GM12872 (cell line): ENCODE data around the gene TNIK.

Experiments
- TF ChIP-seq, protein P1 (sequence below): IDR thresholded peaks from 3 replicates; pipeline ENCODE4 v1.5.1; 2011; ENCODE audit warnings: low read depth, mild to moderate bottlenecking, low read length, moderate library complexity; ENCODE audit not compliant: insufficient read depth

The TNIK gene

DNA sequence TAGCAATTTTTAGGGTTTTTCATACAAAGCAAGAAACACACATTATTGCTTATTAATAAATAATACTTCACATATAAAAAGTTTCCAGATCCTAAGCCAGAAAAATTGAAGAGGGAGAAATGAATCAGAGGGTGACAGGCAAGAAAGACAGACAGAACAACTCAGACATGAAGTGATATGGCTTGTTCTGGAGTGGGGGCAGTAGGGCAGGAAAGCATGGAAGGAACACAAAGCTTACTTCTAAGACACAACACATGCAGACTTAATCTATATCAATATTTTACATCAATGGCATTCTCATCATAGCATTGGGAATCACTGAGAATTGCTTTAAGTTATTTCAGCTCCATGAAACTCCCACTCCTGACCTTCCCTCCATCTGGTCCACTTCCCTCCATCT is 24.4 kb downstream of the TNIK start:
- TF ChIP-seq, protein P1, sequence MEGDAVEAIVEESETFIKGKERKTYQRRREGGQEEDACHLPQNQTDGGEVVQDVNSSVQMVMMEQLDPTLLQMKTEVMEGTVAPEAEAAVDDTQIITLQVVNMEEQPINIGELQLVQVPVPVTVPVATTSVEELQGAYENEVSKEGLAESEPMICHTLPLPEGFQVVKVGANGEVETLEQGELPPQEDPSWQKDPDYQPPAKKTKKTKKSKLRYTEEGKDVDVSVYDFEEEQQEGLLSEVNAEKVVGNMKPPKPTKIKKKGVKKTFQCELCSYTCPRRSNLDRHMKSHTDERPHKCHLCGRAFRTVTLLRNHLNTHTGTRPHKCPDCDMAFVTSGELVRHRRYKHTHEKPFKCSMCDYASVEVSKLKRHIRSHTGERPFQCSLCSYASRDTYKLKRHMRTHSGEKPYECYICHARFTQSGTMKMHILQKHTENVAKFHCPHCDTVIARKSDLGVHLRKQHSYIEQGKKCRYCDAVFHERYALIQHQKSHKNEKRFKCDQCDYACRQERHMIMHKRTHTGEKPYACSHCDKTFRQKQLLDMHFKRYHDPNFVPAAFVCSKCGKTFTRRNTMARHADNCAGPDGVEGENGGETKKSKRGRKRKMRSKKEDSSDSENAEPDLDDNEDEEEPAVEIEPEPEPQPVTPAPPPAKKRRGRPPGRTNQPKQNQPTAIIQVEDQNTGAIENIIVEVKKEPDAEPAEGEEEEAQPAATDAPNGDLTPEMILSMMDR: no peak

DNA sequence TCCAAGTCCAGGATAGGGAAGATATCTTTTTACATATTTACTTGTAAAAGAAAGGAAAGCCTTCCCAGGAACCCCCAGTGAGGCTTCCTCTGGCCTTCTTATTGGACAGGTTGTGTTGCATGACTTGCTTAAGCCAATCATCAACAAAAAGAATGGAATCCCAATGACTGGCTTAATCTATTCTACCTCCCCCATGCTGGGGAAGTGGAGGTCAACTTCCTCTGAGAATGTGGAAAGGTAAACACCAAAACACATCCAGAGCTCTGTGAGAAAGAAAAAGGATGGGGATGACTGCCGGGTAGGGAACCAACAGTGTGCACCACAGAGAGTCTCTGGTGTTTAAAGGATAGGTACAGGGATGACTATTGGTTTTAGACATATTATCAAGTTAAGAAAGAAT is 25.1 kb downstream of the TNIK start:
- TF ChIP-seq, protein P1: no peak

DNA sequence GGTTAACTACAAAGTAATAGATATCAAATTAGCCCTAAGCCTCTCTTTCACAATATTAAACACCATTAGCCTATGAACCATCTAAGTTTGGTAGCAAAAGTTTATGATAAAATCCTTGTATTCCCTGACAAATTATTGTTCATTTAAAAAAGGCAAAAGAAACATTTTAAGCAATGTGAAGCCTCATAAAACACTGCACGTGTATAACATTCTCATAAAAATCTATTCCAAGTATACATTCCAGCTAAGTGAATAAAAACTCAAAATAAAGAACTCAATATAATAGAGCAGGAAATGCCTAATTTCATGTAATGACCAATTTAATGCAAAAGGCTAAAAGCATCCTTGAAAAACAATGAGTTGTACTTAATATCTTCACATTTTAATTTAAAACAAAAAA is 27.7 kb downstream of the TNIK start:
- TF ChIP-seq, protein P1: no peak

DNA sequence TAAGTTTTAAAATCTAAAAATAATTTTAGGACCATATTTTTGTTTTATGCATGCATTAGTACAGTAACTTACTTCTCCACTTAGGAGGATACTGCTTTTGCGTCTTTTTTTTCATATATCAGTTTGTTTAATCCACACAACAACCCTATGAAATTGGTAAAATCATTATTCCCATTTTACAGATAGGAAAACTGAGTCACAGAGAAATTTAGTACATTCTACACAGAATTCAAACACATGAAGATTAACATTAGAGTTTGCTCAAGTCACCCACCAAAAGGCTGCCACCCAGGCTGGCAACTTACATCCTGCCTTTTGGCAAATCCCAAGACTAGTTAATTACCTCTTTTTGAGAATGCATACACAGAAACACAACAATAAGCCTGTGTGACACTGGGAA is 28.7 kb downstream of the TNIK start:
- TF ChIP-seq, protein P1: no peak

DNA sequence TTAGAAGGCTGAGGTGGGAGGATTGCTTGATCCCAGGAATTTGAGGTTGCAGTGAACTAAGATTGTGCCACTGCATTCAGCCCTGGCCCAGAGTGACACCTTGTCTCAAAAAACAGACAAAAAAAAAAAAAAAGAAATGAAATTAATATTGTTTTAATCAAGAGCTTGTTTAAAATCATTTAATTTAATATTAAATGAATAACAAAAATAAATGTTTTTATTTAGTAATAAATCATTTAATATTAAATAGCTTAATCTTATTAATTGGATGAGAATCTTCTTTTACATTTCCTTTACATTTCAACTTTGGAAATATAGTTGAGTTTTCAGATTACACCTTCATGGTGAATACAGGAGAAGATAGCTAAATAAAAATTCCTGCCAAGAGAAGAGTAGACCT is 29.7 kb downstream of the TNIK start:
- TF ChIP-seq, protein P1: no peak

DNA sequence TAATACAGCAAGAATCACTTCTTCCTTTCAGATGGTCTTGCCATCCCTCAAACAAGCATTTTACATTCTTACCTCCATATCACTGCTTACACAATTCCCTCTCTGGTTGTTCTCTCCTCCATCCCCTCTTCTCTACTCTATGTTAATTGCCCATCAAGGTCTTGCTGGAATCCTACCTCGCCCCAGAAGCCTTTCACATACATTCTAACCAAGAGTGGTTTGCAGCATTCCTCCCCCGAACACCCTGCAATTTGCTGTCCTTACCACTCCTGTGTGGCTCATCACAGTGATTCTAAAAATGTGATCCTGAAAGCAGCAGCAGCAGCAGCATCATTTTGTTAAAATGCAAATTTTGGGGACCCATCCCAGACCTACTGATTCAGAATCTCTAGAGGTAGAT is 30.6 kb downstream of the TNIK start:
- TF ChIP-seq, protein P1: no peak

DNA sequence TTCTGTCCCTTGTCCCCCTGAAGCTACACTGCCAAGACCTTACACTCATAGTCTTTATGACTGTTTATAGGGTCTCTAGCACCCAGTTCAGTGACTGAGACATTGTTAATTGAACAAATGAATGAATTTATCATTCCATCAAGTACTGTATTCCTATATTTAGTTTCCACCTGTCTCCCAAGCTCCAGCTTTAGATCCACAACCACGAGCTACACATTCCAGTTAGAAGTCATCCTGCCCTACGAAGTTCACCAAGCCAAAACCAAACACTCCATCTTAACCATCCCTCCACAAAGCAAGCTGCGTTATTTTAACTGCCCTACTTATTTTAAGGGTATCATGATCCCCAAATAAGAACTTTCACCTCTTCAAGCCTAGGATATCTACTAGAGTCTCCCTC is 31.3 kb downstream of the TNIK start:
- TF ChIP-seq, protein P1: no peak

DNA sequence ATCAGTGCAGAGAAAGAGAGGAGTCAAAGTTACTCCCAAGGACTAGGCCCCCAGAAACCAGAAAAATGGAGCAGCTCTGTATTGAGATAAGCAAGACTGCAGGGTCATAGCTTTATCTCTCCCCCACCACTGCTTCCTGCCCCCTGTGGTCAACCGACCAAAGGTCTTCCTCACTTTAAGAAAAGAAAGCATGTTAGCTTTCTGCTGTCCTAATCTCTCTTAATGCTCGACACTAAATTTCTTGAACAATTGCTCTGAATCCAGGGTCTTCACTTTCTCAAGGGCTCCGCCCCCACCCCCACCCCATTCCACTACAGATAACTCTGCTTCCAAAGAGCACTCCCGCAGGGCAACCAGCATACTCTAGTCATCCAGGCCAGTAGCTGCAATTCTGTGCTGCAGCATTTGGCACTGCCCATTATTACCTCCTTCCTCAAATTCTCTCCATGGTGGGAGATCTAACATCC is 31.9 kb downstream of the TNIK start:
- TF ChIP-seq, protein P1: peak; percentile 15; the same call in 1 of the 3 replicates
